Activated CD8-positive, alpha-beta memory T cell treated with anti-CD3 and anti-CD28 coated beads for 24 hours (primary cell): Measurements from ENCODE around the gene CLDN19.
"Not testable (repeated sequence)": the region's sequence is repeated elsewhere in the genome, so short reads cannot be mapped to it uniquely, and the experiment has no call there.

ENCODE experiments used
- DNase-seq: peaks from one replicate; pipeline ENCODE4 v3.0.0-alpha.2; 2020

Gene CLDN19

GRCh38 chr1:42758641-42759040 is 18.6 kb upstream of the CLDN19 start:
- DNase-seq, result no peak

- no peak for DNase-seq
Measured at GRCh38 chr1:42757892-42758275, 17.8 kb upstream of the CLDN19 start.

GRCh38 chr1:42756956-42757891 is 17.2 kb upstream of the CLDN19 start:
- no peak for DNase-seq

- DNase-seq, result no peak
Measured at GRCh38 chr1:42753070-42753469, 13.0 kb upstream of the CLDN19 start.

DNA sequence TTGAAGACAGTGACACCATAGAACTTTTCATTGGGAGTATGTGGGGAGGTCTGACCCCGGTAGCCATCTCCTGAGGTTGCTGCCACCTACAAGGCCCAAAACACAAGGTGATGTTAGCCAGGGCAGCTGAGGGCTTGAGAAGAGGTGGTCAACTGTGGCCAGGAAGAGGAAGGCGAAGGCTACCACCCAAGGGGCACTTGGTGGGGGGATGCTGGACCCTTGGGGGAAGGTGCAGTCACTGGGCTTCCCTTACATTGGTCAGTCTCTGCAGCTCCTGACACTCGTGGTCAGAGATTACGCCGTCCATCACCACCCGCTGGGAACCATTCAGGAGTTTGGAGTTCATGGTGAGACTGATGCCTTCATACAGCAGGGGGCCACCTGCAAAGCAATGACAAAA is 12.2 kb upstream of the CLDN19 start:
- DNase-seq, result no peak

DNA sequence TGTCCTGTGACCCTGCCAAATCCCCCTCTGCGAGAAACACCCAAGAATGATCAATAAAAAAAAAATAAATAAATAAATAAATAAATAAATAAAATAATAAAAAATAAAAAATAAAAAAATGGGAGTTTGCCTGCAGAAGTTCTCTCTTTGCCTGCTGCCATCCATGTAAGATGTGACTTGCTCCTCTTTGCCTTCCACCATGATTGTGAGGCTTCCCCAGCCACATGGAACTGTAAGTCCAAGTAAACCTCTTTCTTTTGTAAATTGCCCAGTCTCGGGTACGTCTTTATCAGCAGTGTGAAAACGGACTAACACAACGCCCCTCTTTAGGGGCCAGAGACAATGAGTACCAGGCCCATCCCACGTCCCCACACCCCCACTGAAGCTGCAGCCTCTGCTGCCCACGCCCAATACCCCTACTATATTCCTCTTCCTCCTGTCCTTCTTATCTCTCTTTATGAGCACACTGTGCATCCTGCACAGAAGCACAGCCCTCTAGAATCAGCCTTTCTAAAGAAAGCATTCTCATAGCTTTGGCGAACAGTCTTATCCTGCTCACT is 11.6 kb upstream of the CLDN19 start:
- not testable (repeated sequence) for DNase-seq

- no peak for DNase-seq
Measured at GRCh38 chr1:42750041-42750440, 10.0 kb upstream of the CLDN19 start.

GRCh38 chr1:42748461-42749410 is 8.7 kb upstream of the CLDN19 start:
- no peak for DNase-seq

GRCh38 chr1:42748021-42748420 is 8.0 kb upstream of the CLDN19 start:
- DNase-seq, result no peak

- DNase-seq, result peak; percentile 79
Measured at GRCh38 chr1:42747125-42747524, 7.1 kb upstream of the CLDN19 start.

DNA sequence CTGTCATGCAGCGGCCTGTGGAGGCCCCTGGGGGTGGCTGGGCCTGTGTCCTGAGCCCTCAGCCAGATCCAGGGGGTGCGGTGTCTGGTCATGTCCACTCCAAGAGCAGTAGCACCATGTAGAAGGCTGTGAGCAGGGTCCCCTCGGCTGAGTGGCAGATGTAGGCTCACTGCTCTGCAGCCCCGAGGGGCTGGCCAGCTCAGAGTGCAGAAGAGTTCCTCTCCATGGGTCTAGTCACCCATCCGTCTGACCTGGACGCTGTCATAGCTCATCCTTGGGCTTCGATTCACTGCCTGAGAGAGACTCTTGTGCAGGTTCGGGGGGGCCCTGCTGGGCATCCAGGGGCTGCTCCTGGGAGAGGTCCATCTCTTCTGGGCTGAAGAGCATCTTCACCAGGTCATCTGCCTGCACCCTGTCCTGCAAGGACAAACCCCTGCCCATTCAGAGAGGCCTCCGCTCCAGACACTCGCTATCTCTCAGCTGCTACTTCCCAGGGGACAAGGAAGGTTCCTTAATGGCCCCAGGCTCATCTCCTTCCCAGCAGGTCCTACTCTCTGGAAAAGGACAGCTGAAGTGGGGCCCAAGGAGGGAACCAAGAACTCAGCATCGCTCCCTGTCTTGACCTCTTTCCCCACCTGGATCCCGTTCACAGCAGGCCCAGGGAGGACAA is 6.5 kb upstream of the CLDN19 start:
- no peak for DNase-seq

GRCh38 chr1:42745851-42746250 is 5.8 kb upstream of the CLDN19 start:
- no peak for DNase-seq

DNA sequence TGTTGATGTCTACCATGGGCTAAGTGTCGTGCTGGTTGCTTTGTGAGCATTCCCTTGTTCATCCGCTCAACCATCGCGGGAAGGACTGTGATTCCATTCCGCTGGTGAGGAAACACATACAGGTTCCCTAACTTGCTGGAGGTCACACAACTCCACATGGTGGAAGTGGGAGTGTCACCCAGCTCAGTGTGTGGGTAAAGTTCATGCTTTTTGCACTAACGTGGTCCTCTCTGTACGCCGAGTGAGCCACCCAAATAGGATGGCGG is 4.0 kb upstream of the CLDN19 start:
- no peak for DNase-seq

DNA sequence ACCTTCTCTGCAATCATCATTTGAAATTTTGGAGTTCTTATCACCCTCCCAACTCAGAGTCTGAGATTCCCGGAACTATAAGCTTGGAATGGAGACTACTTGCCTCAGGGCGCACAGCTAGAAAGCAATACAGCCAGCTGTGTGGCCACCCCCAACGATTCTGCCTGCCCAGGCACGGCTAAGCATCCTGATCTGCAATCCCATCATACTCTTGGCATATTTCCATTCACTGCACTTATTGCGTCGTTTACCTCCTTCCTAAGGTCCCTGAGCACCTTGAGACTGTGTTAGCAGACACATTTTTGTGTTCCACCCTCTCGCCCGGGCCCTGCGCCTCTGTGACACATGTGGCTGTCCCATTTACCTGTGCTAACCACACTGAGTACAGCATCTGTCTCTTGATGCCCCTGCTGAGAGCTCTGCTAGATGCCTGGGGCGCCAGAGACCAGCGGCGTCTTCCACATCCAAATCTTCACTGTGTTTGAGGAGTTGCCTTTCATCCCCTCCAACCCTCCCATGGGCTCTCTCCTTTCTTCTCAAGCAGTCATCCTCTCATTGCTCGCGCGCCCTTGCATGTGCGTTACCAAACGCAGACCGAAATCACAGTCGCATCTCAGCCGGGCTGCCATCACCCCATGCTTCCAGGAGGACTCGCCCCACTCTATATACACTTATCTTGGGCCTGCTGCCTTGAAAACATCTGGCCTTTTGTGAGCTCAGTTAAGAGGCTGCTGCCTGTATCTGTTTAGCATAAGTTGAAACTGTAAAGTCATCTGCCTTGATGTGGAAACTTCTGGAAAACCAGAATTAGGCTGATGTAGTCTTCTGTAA is 3.5 kb upstream of the CLDN19 start:
- no peak for DNase-seq

GRCh38 chr1:42742617-42743316 is 2.7 kb upstream of the CLDN19 start:
- no peak for DNase-seq

DNA sequence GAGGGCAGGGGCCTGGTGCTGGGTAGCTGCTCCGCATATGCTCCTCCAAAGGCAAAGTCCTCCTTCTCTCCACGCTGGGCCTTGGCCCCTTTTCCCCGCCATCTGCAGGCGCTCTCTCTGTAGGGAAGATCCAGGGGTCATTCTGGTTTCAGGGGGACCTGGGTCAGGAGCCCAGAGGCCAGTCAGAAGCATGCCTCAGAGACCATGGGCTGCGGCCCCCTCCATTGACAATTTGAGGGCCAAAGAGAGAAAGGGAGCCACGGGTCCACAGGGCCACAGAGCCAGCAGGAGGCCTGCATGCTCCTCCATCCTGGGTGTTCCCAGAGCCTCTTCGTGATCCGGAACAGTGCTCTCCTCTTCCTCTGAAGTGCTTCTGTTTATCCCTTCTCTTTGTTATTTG is 2.1 kb upstream of the CLDN19 start:
- no peak for DNase-seq

DNA sequence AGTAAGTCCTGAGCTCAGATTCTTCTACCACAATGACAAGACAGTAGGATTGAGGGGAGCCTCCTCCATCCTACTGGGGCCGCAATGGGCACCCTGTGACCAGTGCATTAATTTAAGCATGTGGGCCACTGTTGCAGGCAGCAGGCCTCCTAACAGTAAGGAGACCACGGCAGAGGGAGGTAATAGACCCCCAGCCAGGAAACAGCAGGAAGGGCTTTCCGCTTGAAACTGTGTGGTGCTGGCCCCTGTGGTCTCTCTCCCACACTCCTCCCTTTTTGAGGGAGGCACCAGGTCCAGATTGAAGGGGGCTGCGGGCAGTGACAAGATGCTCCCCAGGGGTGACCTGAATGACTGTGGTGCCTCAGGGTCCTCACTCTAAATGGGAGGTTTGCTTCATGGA is 1.7 kb upstream of the CLDN19 start:
- DNase-seq, result no peak

DNA sequence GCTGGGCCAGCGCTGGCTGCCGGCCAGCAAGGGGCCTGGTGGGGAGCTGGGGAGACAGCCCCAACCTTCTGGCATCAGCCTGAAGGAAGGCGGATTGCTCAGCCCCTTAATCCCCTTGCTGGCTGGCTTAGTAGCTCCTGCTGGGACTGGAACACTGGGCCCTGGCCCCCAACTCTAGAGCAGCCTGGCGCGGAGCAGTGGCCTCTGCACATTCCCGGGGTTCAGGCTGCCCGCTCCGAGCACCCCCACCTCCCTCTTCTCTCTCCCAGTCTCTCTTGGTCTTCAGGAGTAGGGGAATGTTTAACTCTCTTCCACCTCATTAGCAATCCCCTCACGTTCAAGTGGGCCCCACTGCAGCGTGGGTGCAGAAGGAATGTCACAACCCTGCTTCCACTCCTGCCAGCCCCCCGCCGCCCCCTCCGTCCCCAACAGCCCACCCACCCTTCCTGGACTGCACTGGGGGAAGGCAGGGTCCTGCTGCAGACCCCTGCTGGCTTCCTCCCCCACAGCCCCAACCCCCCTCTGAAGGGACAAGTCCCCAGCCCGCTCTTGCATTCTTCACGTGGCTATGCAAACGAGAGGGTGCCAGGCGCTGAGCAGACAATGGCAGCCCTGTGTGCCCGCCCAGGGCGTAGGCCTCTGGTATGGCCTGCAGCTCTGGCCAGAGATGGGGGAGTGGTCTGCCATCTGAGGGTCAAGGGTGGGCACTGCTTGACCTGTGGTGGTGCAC is 980 bp upstream of the CLDN19 start:
- no peak for DNase-seq

GRCh38 chr1:42738678-42739226 is 1.3 kb downstream of the CLDN19 start:
- no peak for DNase-seq

- no peak for DNase-seq
Measured at GRCh38 chr1:42737986-42738677, 1.9 kb downstream of the CLDN19 start.
